ENCODE data around the gene ZFHX3.

Gene ZFHX3

GRCh38 chr16:72832621-72833248, 215.2 kb downstream of the ZFHX3 start:
- H3K36me3 ChIP-seq, result no peaks in the 10 kb centered on the region
- no peak overlapping the region for H3K4me3 ChIP-seq (ENCODE audit: low read depth in 1 of 2, low read length in 1 of 2)
- H3K9me3 ChIP-seq, result no peaks in the 10 kb centered on the region

GRCh38 chr16:72829846-72830775, 217.8 kb downstream of the ZFHX3 start:
- Histone ChIP-seq H3K4me1 (ENCODE audit: control insufficient read depth in 1 of 2, insufficient read depth in 1 of 2, low read depth in 1 of 2, low read length in 1 of 2) (no peaks in the 10 kb centered on the region), H3K36me3 (no peaks in the 10 kb centered on the region), H3K9me3 (no peaks in the 10 kb centered on the region), H3K4me3 (ENCODE audit: low read depth in 1 of 2, low read length in 1 of 2) (no peak overlapping the region), H3K27me3 (no peaks in the 10 kb centered on the region), H3K27ac (no peak overlapping the region)
- TF ChIP-seq CTCF (IDR thresholded peaks at IDR 0.05), result no peak

More at GRCh38 chr16:72832621-72833248, 215.2 kb downstream of the ZFHX3 start:
- peak; percentile 92 for TF ChIP-seq CTCF (IDR thresholded peaks at IDR 0.05)
- H3K27ac ChIP-seq, result no peak overlapping the region
- no peaks in the 10 kb centered on the region for H3K4me1 ChIP-seq (ENCODE audit: control insufficient read depth in 1 of 2, insufficient read depth in 1 of 2, low read depth in 1 of 2, low read length in 1 of 2)
- H3K27me3 ChIP-seq, result no peaks in the 10 kb centered on the region

GRCh38 chr16:72827866-72828265, 220.1 kb downstream of the ZFHX3 start:
- Histone ChIP-seq H3K4me3 (ENCODE audit: low read depth in 1 of 2, low read length in 1 of 2) (no peak overlapping the region), H3K36me3 (no peaks in the 10 kb centered on the region), H3K4me1 (ENCODE audit: control insufficient read depth in 1 of 2, insufficient read depth in 1 of 2, low read depth in 1 of 2, low read length in 1 of 2) (no peaks in the 10 kb centered on the region), H3K27ac (no peak overlapping the region), H3K27me3 (no peaks in the 10 kb centered on the region), H3K9me3 (no peaks in the 10 kb centered on the region)
- TF ChIP-seq CTCF (IDR thresholded peaks at IDR 0.05), result no peak

- H3K27me3 ChIP-seq, result no peaks in the 10 kb centered on the region
- no peaks in the 10 kb centered on the region for H3K9me3 ChIP-seq
- no peaks in the 10 kb centered on the region for H3K36me3 ChIP-seq
- no peak overlapping the region for H3K4me3 ChIP-seq (ENCODE audit: low read depth in 1 of 2, low read length in 1 of 2)
- no peak for TF ChIP-seq CTCF (IDR thresholded peaks at IDR 0.05)
- H3K4me1 ChIP-seq (ENCODE audit: control insufficient read depth in 1 of 2, insufficient read depth in 1 of 2, low read depth in 1 of 2, low read length in 1 of 2), result no peaks in the 10 kb centered on the region
- H3K27ac ChIP-seq, result no peak overlapping the region
Measured at GRCh38 chr16:72825912-72826621, 221.9 kb downstream of the ZFHX3 start.

GRCh38 chr16:72824761-72825160, 223.2 kb downstream of the ZFHX3 start:
- Histone ChIP-seq H3K4me1 (ENCODE audit: control insufficient read depth in 1 of 2, insufficient read depth in 1 of 2, low read depth in 1 of 2, low read length in 1 of 2) (no peaks in the 10 kb centered on the region), H3K36me3 (no peaks in the 10 kb centered on the region), H3K27me3 (no peaks in the 10 kb centered on the region), H3K9me3 (no peaks in the 10 kb centered on the region), H3K4me3 (ENCODE audit: low read depth in 1 of 2, low read length in 1 of 2) (no peak overlapping the region), H3K27ac (no peak overlapping the region)
- no peak for TF ChIP-seq CTCF (IDR thresholded peaks at IDR 0.05)
